ENCODE measurements around the gene C19orf33.

- no peak for TF ChIP-seq POLR2A (IDR thresholded peaks at IDR 0.05)
- no peak for TF ChIP-seq CTCF (IDR thresholded peaks at IDR 0.05)
- TF ChIP-seq POLR2AphosphoS5 (IDR thresholded peaks at IDR 0.05), result no peak
- no peak for TF ChIP-seq EP300 (IDR thresholded peaks at IDR 0.05)
Observed at GRCh38 chr19:38323291-38323690, 19.2 kb downstream of the C19orf33 start.
